Karpas-422 (cell line): ENCODE data around the gene ZNF606. TPM values are rescaled to one million over a fixed set of nuclear protein-coding genes. Genes with fewer than 3 reads are reported as not detected.
"Not testable (repeated sequence)": the region's sequence is repeated elsewhere in the genome, so short reads cannot be mapped to it uniquely, and the experiment has no call there.

Experiments
- DNase-seq: peaks from one replicate; pipeline ENCODE4 v3.0.0-alpha.2; 2015
- H2AFZ ChIP-seq: fragments of 200-600 bp; sonication (generic); 2 replicates; pipeline ENCODE4 v1.6.1; 2014; ENCODE audit warnings: antibody characterized with exemption, low read length, mixed read lengths
- H3K27ac ChIP-seq: fragments of 200-600 bp; sonication (generic); 2 replicates; pipeline ENCODE4 v1.5.1; 2014; ENCODE audit warnings: mild to moderate bottlenecking, low read length, moderate library complexity
- H3K27me3 ChIP-seq: fragments of 200-600 bp; sonication (generic); 2 replicates; pipeline ENCODE4 v1.6.1; 2014; ENCODE audit warnings: low read length, mixed read lengths
- H3K36me3 ChIP-seq: fragments of 200-600 bp; sonication (generic); 2 replicates; pipeline ENCODE4 v1.6.1; 2014; ENCODE audit warnings: low read length, mixed read lengths; ENCODE audit not compliant: insufficient read depth
- H3K4me1 ChIP-seq: fragments of 200-600 bp; sonication (generic); 2 replicates; pipeline ENCODE4 v1.6.1; 2014; ENCODE audit warnings: mild to moderate bottlenecking, low read length, mixed read lengths
- H3K4me2 ChIP-seq: fragments of 200-600 bp; sonication (generic); 2 replicates; pipeline ENCODE4 v1.6.1; 2014; ENCODE audit warnings: low read length, low read depth, mild to moderate bottlenecking; ENCODE audit not compliant: poor library complexity, severe bottlenecking
- H3K4me3 ChIP-seq: fragments of 200-600 bp; sonication (generic); 2 replicates; pipeline ENCODE4 v1.5.1; 2014; ENCODE audit warnings: mild to moderate bottlenecking, antibody characterized with exemption, low read length, mixed read lengths
- H3K79me2 ChIP-seq: fragments of 200-600 bp; sonication (generic); 2 replicates; pipeline ENCODE4 v1.6.1; 2014; ENCODE audit warnings: mild to moderate bottlenecking, low read length, mixed read lengths
- H3K9ac ChIP-seq: fragments of 200-600 bp; sonication (generic); 2 replicates; pipeline ENCODE4 v1.6.0; 2014; ENCODE audit warnings: low read length
- H3K9me2 ChIP-seq: fragments of 200-600 bp; sonication (generic), shearing (Covaris generic); replicated peaks from 2 replicates; pipeline ENCODE4 v1.6.0; 2014; ENCODE audit warnings: mild to moderate bottlenecking, low read length, moderate library complexity; ENCODE audit not compliant: insufficient read depth
- H3K9me3 ChIP-seq: fragments of 300-700, 200-600 bp; sonication (generic); 2 replicates; pipeline ENCODE4 v1.6.1; 2014; ENCODE audit warnings: low read length, mixed read lengths
- H4K20me1 ChIP-seq: fragments of 200-600 bp; sonication (generic); 2 replicates; pipeline ENCODE4 v1.6.1; 2014; ENCODE audit warnings: mild to moderate bottlenecking, antibody characterized with exemption, low read length, low read depth; ENCODE audit not compliant: insufficient read depth
- total RNA-seq: library from RNA; depleted of rRNA; stranded (reverse); fragments of >200 nt; shearing (Covaris generic); gene quantifications from 2 replicates; pipeline ENCODE4 v1.2.3, GENCODE V29; 2014; ENCODE audit warnings: low replicate concordance

ZNF606 gene
- total RNA-seq, 1 experiment from 2014 or later, result 7.8 TPM

GRCh38 chr19:58008877-58009276 is 6.3 kb upstream of the ZNF606 start:
- not testable (repeated sequence) for H3K4me1 ChIP-seq, H3K4me3 ChIP-seq, H3K27ac ChIP-seq, H4K20me1 ChIP-seq, H3K36me3 ChIP-seq, DNase-seq, H3K79me2 ChIP-seq, H3K9ac ChIP-seq, H2AFZ ChIP-seq, H3K4me2 ChIP-seq, H3K27me3 ChIP-seq, H3K9me2 ChIP-seq
- H3K9me3 ChIP-seq, result peaks cover 35% of the 10 kb centered on the region

DNA sequence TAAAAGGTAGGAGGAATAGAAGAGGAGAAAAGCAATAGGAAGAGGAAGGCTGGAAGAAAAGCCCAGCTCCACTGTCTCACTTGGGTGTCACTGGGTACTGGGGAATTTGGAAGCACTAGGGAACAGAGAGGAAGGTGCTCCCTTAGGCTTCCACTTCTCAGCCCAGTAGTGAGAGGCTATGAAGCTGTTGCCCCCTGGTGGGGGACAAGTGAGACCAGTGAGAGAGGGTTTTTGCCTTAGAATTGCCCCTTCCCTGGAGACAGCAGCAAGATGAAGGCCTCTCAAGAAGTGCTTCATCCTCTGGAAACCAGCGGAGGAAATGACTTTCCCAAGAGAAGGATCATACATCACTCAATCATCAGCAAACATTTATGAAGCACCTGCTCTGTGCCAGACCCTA is 4.7 kb upstream of the ZNF606 start:
- H3K27me3 ChIP-seq, result no peaks in the 10 kb centered on the region
- peak; percentile 64 for DNase-seq
- H2AFZ ChIP-seq, result no peak overlapping the region
- no peaks in the 10 kb centered on the region; the same call in 1 of the 2 replicates for H3K4me1 ChIP-seq
- H3K9ac ChIP-seq, result no peak overlapping the region
- H3K79me2 ChIP-seq, result no peaks in the 10 kb centered on the region
- H3K9me3 ChIP-seq, result peaks cover 37% of the 10 kb centered on the region
- no peak overlapping the region for H3K27ac ChIP-seq
- H3K9me2 ChIP-seq, result no peaks in the 10 kb centered on the region
- no peaks in the 10 kb centered on the region; the same call in 1 of the 2 replicates for H3K36me3 ChIP-seq
- no peak overlapping the region for H3K4me3 ChIP-seq
- H4K20me1 ChIP-seq, result no peaks in the 10 kb centered on the region
- no peak overlapping the region for H3K4me2 ChIP-seq

- Histone ChIP-seq H4K20me1 (no peaks in the 10 kb centered on the region), H3K9ac (no peak overlapping the region), H2AFZ (0 out of 2 replicates have a peak overlapping the region, but pooled peaks have one; percentile 84), H3K27me3 (no peaks in the 10 kb centered on the region), H3K4me3 (peak overlapping the region; percentile 72), H3K4me1 (no peaks in the 10 kb centered on the region; the same call in 1 of the 2 replicates), H3K9me2 (no peaks in the 10 kb centered on the region), H3K79me2 (peaks cover 10% of the 10 kb centered on the region), H3K9me3 (peaks cover 45% of the 10 kb centered on the region), H3K36me3 (peaks cover 15% of the 10 kb centered on the region), H3K27ac (no peak overlapping the region), H3K4me2 (no peak overlapping the region)
- no peak for DNase-seq
Measured at GRCh38 chr19:58003174-58003828, 681 bp upstream of the ZNF606 start.

- Histone ChIP-seq H3K9ac (peak overlapping the region; percentile 78), H3K9me2 (no peaks in the 10 kb centered on the region), H3K4me3 (peak overlapping the region; percentile 72), H3K36me3 (peaks cover 18% of the 10 kb centered on the region), H3K4me2 (peak overlapping the region; percentile 43), H3K27me3 (no peaks in the 10 kb centered on the region), H3K79me2 (peaks cover 10% of the 10 kb centered on the region), H2AFZ (no peak overlapping the region), H3K9me3 (peaks cover 52% of the 10 kb centered on the region), H4K20me1 (no peaks in the 10 kb centered on the region), H3K4me1 (no peaks in the 10 kb centered on the region; the same call in 1 of the 2 replicates), H3K27ac (no peak overlapping the region)
- DNase-seq, result no peak
Measured at GRCh38 chr19:58001895-58002369, 688 bp downstream of the ZNF606 start.

GRCh38 chr19:58000677-58001076 is 1.9 kb downstream of the ZNF606 start:
- H3K9ac ChIP-seq, result no peak overlapping the region
- H3K9me3 ChIP-seq, result peaks cover 52% of the 10 kb centered on the region
- no peak overlapping the region for H3K4me3 ChIP-seq
- H4K20me1 ChIP-seq, result no peaks in the 10 kb centered on the region
- H3K27me3 ChIP-seq, result no peaks in the 10 kb centered on the region
- no peaks in the 10 kb centered on the region; the same call in 1 of the 2 replicates for H3K4me1 ChIP-seq
- H3K27ac ChIP-seq, result no peak overlapping the region
- H2AFZ ChIP-seq, result no peak overlapping the region
- no peak for DNase-seq
- H3K9me2 ChIP-seq, result no peaks in the 10 kb centered on the region
- H3K4me2 ChIP-seq, result no peak overlapping the region
- peaks cover 10% of the 10 kb centered on the region for H3K79me2 ChIP-seq
- H3K36me3 ChIP-seq, result peaks cover 18% of the 10 kb centered on the region

DNA sequence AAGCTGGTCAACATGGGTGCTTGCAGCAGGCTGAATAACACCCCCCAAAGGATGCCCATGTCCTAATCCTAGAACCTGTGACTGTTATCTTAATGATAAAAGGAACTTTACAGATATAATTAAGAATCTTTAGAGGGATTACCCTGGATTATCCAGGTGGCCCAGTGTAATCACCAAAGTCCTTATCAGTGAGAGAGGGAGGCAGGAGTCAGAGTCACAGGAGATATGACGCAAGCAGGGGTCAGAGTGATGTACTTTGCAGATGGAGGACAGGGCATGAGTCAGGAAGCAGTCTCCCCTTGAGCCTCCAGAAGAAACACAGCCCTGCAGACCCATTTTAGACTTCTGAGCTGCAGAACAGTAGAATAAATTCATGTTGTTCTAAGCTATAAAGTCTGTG is 9.8 kb downstream of the ZNF606 start:
- Histone ChIP-seq H3K27ac (no peak overlapping the region), H3K4me1 (no peaks in the 10 kb centered on the region), H3K9me3 (peaks cover 44% of the 10 kb centered on the region), H3K4me3 (no peak overlapping the region), H3K27me3 (no peaks in the 10 kb centered on the region), H3K79me2 (no peaks in the 10 kb centered on the region), H3K36me3 (peaks cover 12% of the 10 kb centered on the region), H3K9ac (no peak overlapping the region), H2AFZ (no peak overlapping the region), H3K4me2 (no peak overlapping the region), H4K20me1 (no peaks in the 10 kb centered on the region), H3K9me2 (no peaks in the 10 kb centered on the region)
- DNase-seq, result no peak

- no peak overlapping the region for H3K27ac ChIP-seq
- no peak overlapping the region for H2AFZ ChIP-seq
- no peaks in the 10 kb centered on the region for H3K27me3 ChIP-seq
- H4K20me1 ChIP-seq, result no peaks in the 10 kb centered on the region
- no peaks in the 10 kb centered on the region for H3K9me2 ChIP-seq
- H3K9me3 ChIP-seq, result peaks cover 86% of the 10 kb centered on the region
- peaks cover 37% of the 10 kb centered on the region for H3K36me3 ChIP-seq
- H3K9ac ChIP-seq, result no peak overlapping the region
- H3K79me2 ChIP-seq, result no peaks in the 10 kb centered on the region
- no peak overlapping the region for H3K4me2 ChIP-seq
- no peaks in the 10 kb centered on the region for H3K4me1 ChIP-seq
- 0 out of 2 replicates have a peak overlapping the region, but pooled peaks have one; percentile 12 for H3K4me3 ChIP-seq
- no peak for DNase-seq
Measured at GRCh38 chr19:57978586-57979289, 23.9 kb downstream of the ZNF606 start.

DNA sequence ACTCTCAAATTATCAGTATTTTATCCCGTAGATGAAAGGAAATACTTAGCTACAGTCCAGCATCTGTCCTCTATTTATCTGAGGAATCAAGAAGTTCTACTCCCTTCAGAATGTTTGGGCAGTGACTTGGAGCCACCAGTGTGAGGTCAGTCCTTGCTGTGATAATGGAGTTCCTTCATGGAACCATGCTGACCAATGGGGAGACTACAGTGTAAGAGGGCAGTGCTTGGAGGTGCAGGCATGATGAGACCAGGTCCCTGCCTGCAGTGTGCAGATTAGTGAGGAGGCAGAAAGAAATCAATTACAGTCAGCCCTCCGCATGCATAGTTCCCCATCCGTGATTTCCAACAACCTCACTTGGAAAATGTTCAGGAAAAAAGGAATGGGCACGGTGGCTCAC is 28.2 kb downstream of the ZNF606 start, which contains the start of gene C19orf18:
C19orf18 (minus strand) TSS at position 101 of the 400 bp plus-strand sequence. CDS start 102 bp downstream, outside the sequence.
- Histone ChIP-seq H2AFZ (no peak within 1 kb of the TSS), H3K36me3 (peaks cover 3% of the 10 kb centered on the region; the same call in 1 of the 2 replicates), H3K4me2 (no peak within 1 kb of the TSS), H3K4me1 (no peaks in the 10 kb centered on the region), H3K9me3 (peaks cover 74% of the 10 kb centered on the region), H3K79me2 (no peaks in the 10 kb centered on the region), H3K4me3 (no peak within 1 kb of the TSS), H3K9ac (no peak within 1 kb of the TSS), H4K20me1 (no peaks in the 10 kb centered on the region), H3K9me2 (no peaks in the 10 kb centered on the region), H3K27ac (no peak within 1 kb of the TSS), H3K27me3 (no peaks in the 10 kb centered on the region)
- no peak for DNase-seq
